ENCODE measurements around the gene DTNB.

GRCh38 chr2:25589676-25590205, 83.6 kb downstream of the DTNB start:
- TF ChIP-seq CTCF (IDR thresholded peaks at IDR 0.05), result no peak
- no peak for TF ChIP-seq POLR2AphosphoS5 (IDR thresholded peaks at IDR 0.05)
- TF ChIP-seq POLR2A (IDR thresholded peaks at IDR 0.05; ENCODE audit: low read depth), result no peak
- no peak for TF ChIP-seq EP300 (IDR thresholded peaks at IDR 0.05)

All from esophagus muscularis mucosa (tissue), 4 donors.